H9 (cell line): ENCODE data around the gene ALX4. TPM values are rescaled to one million over a fixed set of nuclear protein-coding genes. Genes with fewer than 3 reads are reported as not detected.

Source experiments
- DNase-seq: peaks from one replicate; pipeline ENCODE4 v3.0.0-alpha.2; 2017
- H2AFZ ChIP-seq: one replicate; pipeline ENCODE4 v1.6.1; 2013; ENCODE audit warnings: mild to moderate bottlenecking, low read length, control low read depth, moderate library complexity
- H2AK5ac ChIP-seq: 2 replicates; pipeline ENCODE4 v1.6.1; 2013; ENCODE audit warnings: low read length, control low read depth, mixed read lengths; ENCODE audit not compliant: insufficient read length
- H2BK120ac ChIP-seq: one replicate; pipeline ENCODE4 v1.6.1; 2013; ENCODE audit warnings: low read depth, mild to moderate bottlenecking, low read length, control low read depth, inconsistent platforms; ENCODE audit not compliant: poor library complexity, severe bottlenecking
- H2BK12ac ChIP-seq: 2 replicates; pipeline ENCODE4 v1.6.1; 2013; ENCODE audit warnings: low read length, control low read depth, mixed read lengths, low read depth; ENCODE audit not compliant: insufficient read length
- H2BK15ac ChIP-seq: 2 replicates; pipeline ENCODE4 v1.6.1; 2013; ENCODE audit warnings: low read depth, low read length, control low read depth
- H2BK20ac ChIP-seq: one replicate; pipeline ENCODE4 v1.6.1; 2013; ENCODE audit warnings: low read depth, mild to moderate bottlenecking, low read length, control low read depth, inconsistent platforms; ENCODE audit not compliant: poor library complexity, severe bottlenecking
- H2BK5ac ChIP-seq: 2 replicates; pipeline ENCODE4 v1.6.1; 2013; ENCODE audit warnings: low read length, control low read depth, mixed read lengths; ENCODE audit not compliant: insufficient read length
- H3K14ac ChIP-seq: 2 replicates; pipeline ENCODE4 v1.6.1; 2013; ENCODE audit warnings: low read length, control low read depth; ENCODE audit not compliant: insufficient read depth
- H3K18ac ChIP-seq: 2 replicates; pipeline ENCODE4 v1.6.1; 2013; ENCODE audit warnings: low read depth, mild to moderate bottlenecking, mixed read lengths, low read length, control low read depth; ENCODE audit not compliant: insufficient read length
- H3K23ac ChIP-seq: 2 replicates; pipeline ENCODE4 v1.6.1; 2013; ENCODE audit warnings: low read length, control low read depth, mixed read lengths, low read depth; ENCODE audit not compliant: insufficient read length
- H3K23me2 ChIP-seq: 2 replicates; pipeline ENCODE4 v1.6.1; 2013; ENCODE audit warnings: low read depth, mild to moderate bottlenecking, mixed read lengths, low read length, control low read depth; ENCODE audit not compliant: insufficient read length, poor library complexity, severe bottlenecking
- H3K27ac ChIP-seq: 2 replicates; pipeline ENCODE4 v1.5.1; 2013; ENCODE audit warnings: low read length, control low read depth, mixed read lengths, low read depth; ENCODE audit not compliant: insufficient read length
- H3K27me3 ChIP-seq: 2 replicates; pipeline ENCODE4 v1.6.1; 2013; ENCODE audit warnings: low read length, control low read depth, inconsistent platforms; ENCODE audit not compliant: insufficient read depth
- H3K4ac ChIP-seq: 2 replicates; pipeline ENCODE4 v1.6.1; 2013; ENCODE audit warnings: low read depth, mild to moderate bottlenecking, control low read depth, inconsistent platforms, low read length, moderate library complexity
- H3K4me1 ChIP-seq: 2 replicates; pipeline ENCODE4 v1.6.1; 2013; ENCODE audit warnings: low read length, control low read depth, inconsistent platforms; ENCODE audit not compliant: insufficient read depth
- H3K4me2 ChIP-seq: 2 replicates; pipeline ENCODE4 v1.6.1; 2013; ENCODE audit warnings: low read length, control low read depth, mixed read lengths; ENCODE audit not compliant: insufficient read length, insufficient read depth
- H3K56ac ChIP-seq: 2 replicates; pipeline ENCODE4 v1.6.1; 2013; ENCODE audit warnings: low read depth, mild to moderate bottlenecking, mixed read lengths, low read length, control low read depth; ENCODE audit not compliant: insufficient read length
- H3K79me1 ChIP-seq: 2 replicates; pipeline ENCODE4 v1.6.1; 2013; ENCODE audit warnings: low read depth, mild to moderate bottlenecking, moderate library complexity, low read length, control low read depth, inconsistent platforms; ENCODE audit not compliant: insufficient read depth, poor library complexity, severe bottlenecking
- H3K79me2 ChIP-seq: 2 replicates; pipeline ENCODE4 v1.6.1; 2013; ENCODE audit warnings: low read length, control low read depth, inconsistent platforms; ENCODE audit not compliant: insufficient read depth
- H3K9ac ChIP-seq: 2 replicates; pipeline ENCODE4 v1.6.1; 2013; ENCODE audit warnings: low read length, control low read depth, mixed read lengths; ENCODE audit not compliant: insufficient read length; ENCODE audit errors: extremely low read depth
- H3K9me3 ChIP-seq: one replicate; pipeline ENCODE4 v1.6.1; 2013; ENCODE audit warnings: low read depth, low read length, inconsistent platforms; ENCODE audit not compliant: control insufficient read depth
- H3T11ph ChIP-seq: one replicate; pipeline ENCODE4 v1.6.1; 2013; ENCODE audit warnings: mild to moderate bottlenecking, low read length, control low read depth, inconsistent platforms
- H4K20me1 ChIP-seq: one replicate; pipeline ENCODE4 v1.6.1; 2013; ENCODE audit not compliant: control insufficient read depth, insufficient read length, insufficient read depth
- H4K5ac ChIP-seq: 2 replicates; pipeline ENCODE4 v1.6.1; 2013; ENCODE audit warnings: low read depth, mild to moderate bottlenecking, mixed read lengths, low read length, control low read depth; ENCODE audit not compliant: insufficient read length
- H4K8ac ChIP-seq: replicated peaks from 2 replicates; pipeline ENCODE4 v1.6.1; 2013; ENCODE audit warnings: low read length, control low read depth, mixed read lengths, low read depth; ENCODE audit not compliant: insufficient read length
- H4K91ac ChIP-seq: 2 replicates; pipeline ENCODE4 v1.6.1; 2013; ENCODE audit warnings: low read depth, mild to moderate bottlenecking, moderate library complexity, mixed read lengths, low read length, control low read depth; ENCODE audit not compliant: insufficient read length
- H3K27ac Mint-ChIP-seq, 3 experiments: 2 replicates in 2 of 3; 3 replicates in 1 of 3; pipeline ENCODE4 v1.8.0; 2020 to 2021; ENCODE audit warnings: mixed read lengths in 3 of 3, mild to moderate bottlenecking in 1 of 3, moderate library complexity in 1 of 3
- H3K27me3 Mint-ChIP-seq: 2 replicates; pipeline ENCODE4 v1.8.0; 2021; ENCODE audit warnings: low read depth, mild to moderate bottlenecking, moderate library complexity, mixed read lengths
- H3K36me3 Mint-ChIP-seq, 3 experiments: 2 replicates in 2 of 3; 3 replicates in 1 of 3; pipeline ENCODE4 v1.8.0; 2020 to 2021; ENCODE audit warnings: low read depth in 3 of 3, mixed read lengths in 3 of 3; ENCODE audit not compliant: insufficient read depth in 1 of 3
- H3K4me1 Mint-ChIP-seq, 2 experiments: 2 replicates each; pipeline ENCODE4 v1.8.0; 2020; ENCODE audit warnings: mixed read lengths in 2 of 2
- H3K4me3 Mint-ChIP-seq, 2 experiments: 2 replicates in 1 of 2; 3 replicates in 1 of 2; pipeline ENCODE4 v1.8.0; 2020 to 2021; ENCODE audit warnings: mild to moderate bottlenecking in 2 of 2, mixed read lengths in 2 of 2, moderate library complexity in 1 of 2
- H3K9me3 Mint-ChIP-seq, 2 experiments: 2 replicates in 1 of 2; 3 replicates in 1 of 2; pipeline ENCODE4 v1.8.0; 2020; ENCODE audit warnings: mild to moderate bottlenecking in 2 of 2, mixed read lengths in 2 of 2, moderate library complexity in 1 of 2
- CTCF ChIP-seq: fragments of 200-600 bp; sonication (generic); conservative IDR thresholded peaks from 3 replicates; pipeline ENCODE4 v1.8.0; 2021; ENCODE audit warnings: antibody characterized with exemption, mild to moderate bottlenecking
- WGBS: extraction: QIAGEN DNeasy Blood & Tissue Kit; methylation state at CpG from one replicate; pipeline ENCODE4 v1.1.7; 2013; ENCODE audit warnings: missing lambda C conversion rate, low lambda C conversion rate, mixed read lengths; ENCODE audit not compliant: insufficient read length; ENCODE audit errors: extremely low coverage; 5-methylcytosine and 5-hydroxymethylcytosine counted together
- total RNA-seq: library from RNA; stranded (reverse); gene quantifications from 2 replicates; pipeline ENCODE4 v1.2.1, GENCODE V29; 2021

ALX4 gene
- total RNA-seq, 1 experiment from 2014 or later: not detected

GRCh38 chr11:44301564-44302271 is 8.2 kb downstream of the ALX4 start:
- no peak overlapping the region for H3K4me3 Mint-ChIP-seq
- no peak overlapping the region for H3K27ac ChIP-seq
- H3K23ac ChIP-seq: no peak overlapping the region
- no peaks in the 10 kb centered on the region for H4K20me1 ChIP-seq
- H3K23me2 ChIP-seq: peaks cover 4% of the 10 kb centered on the region
- H4K5ac ChIP-seq: no peak overlapping the region
- H2BK15ac ChIP-seq: no peak overlapping the region
- H3K14ac ChIP-seq: no peak overlapping the region
- no peak overlapping the region for H3K27ac Mint-ChIP-seq
- no peak overlapping the region for H3K4ac ChIP-seq
- no peaks in the 10 kb centered on the region for H3K4me1 ChIP-seq
- H2BK120ac ChIP-seq: no peak overlapping the region
- no peak overlapping the region for H2BK12ac ChIP-seq
- H3K56ac ChIP-seq: no peak overlapping the region
- H3K79me1 ChIP-seq: no peaks in the 10 kb centered on the region
- no peak overlapping the region for H2AK5ac ChIP-seq
- no CpG with 5 or more reads among the region's 20 CpGs for WGBS
- H2BK20ac ChIP-seq: no peak overlapping the region
- H4K8ac ChIP-seq: no peak overlapping the region
- DNase-seq: no peak
- H3K27me3 ChIP-seq: peaks cover 49% of the 10 kb centered on the region
- peaks cover 29 to 31% of the 10 kb centered on the region in 2 experiments for H3K4me1 Mint-ChIP-seq
- H3K9me3 ChIP-seq: no peaks in the 10 kb centered on the region
- no peaks in the 10 kb centered on the region for H3K36me3 Mint-ChIP-seq
- H3K79me2 ChIP-seq: no peaks in the 10 kb centered on the region
- H3K9me3 Mint-ChIP-seq: peaks cover 0 to 3% of the 10 kb centered on the region in 2 experiments; a peak in 1 of 5 replicates
- TF ChIP-seq CTCF: no peak
- no peak overlapping the region for H2AFZ ChIP-seq
- no peak overlapping the region for H3K18ac ChIP-seq
- H3K27me3 Mint-ChIP-seq: peaks cover 94% of the 10 kb centered on the region
- no peak overlapping the region for H3K9ac ChIP-seq
- no peak overlapping the region for H2BK5ac ChIP-seq
- H4K91ac ChIP-seq: no peak overlapping the region
- no peak overlapping the region for H3T11ph ChIP-seq
- H3K4me2 ChIP-seq: no peak overlapping the region
